Activated T-helper 17 cell treated with anti-CD3 and anti-CD28 coated beads, Interleukin-2, amount 50 U/mL, for 72 hours (primary cell): ENCODE results near the gene TMEM138. TPM values are rescaled to one million over a fixed set of nuclear protein-coding genes. Genes with fewer than 3 reads are reported as not detected.

Experiments
- total RNA-seq, 2 donors: library from RNA; stranded (reverse); gene quantifications; one replicate each; pipeline ENCODE4 v1.2.3, GENCODE V29; 2022

Gene TMEM138
- total RNA-seq, 2 donors from 2014 or later: 30.6 to 47.9 TPM

Other genes with a start within 250 kb of the TMEM138 start
- gene VPS37C, start 200.9 kb upstream of the TMEM138 start, total RNA-seq: 10 to 100 TPM in 1 of 2 donors, 1 to 10 TPM in 1; 9.7 to 14.5 TPM
- not detected for gene PGA3, start 158.9 kb upstream of the TMEM138 start, total RNA-seq
- not detected for gene PGA4, start 140.0 kb upstream of the TMEM138 start, total RNA-seq
- not detected for gene PGA5, start 121.2 kb upstream of the TMEM138 start, total RNA-seq
- gene VWCE, start 67.1 kb upstream of the TMEM138 start, total RNA-seq: 10 to 100 TPM in 1 of 2 donors, 1 to 10 TPM in 1; 8.6 to 11.1 TPM
- 100 to 1,000 TPM; 211 to 344 TPM for gene DDB1, start 29.3 kb upstream of the TMEM138 start, total RNA-seq
- 10 to 100 TPM; 32.6 to 32.9 TPM for gene TKFC, start 29.1 kb upstream of the TMEM138 start, total RNA-seq
- gene CYB561A3, start 492 bp upstream of the TMEM138 start, total RNA-seq: 10 to 100 TPM; 46.5 to 62.3 TPM
- 10 to 100 TPM; 12.1 to 12.8 TPM for gene TMEM216, start 30.2 kb downstream of the TMEM138 start, total RNA-seq
- gene CPSF7, start 67.6 kb downstream of the TMEM138 start, total RNA-seq: 100 to 1,000 TPM in 1 of 2 donors, 10 to 100 TPM in 1; 98.1 to 114 TPM
- 10 to 100 TPM; 36.9 to 45.5 TPM for gene SDHAF2, start 67.8 kb downstream of the TMEM138 start, total RNA-seq
- not detected for gene LRRC10B, start 146.4 kb downstream of the TMEM138 start, total RNA-seq
- under 1 TPM in 1 of 2 donors, not detected in 1; 0.19 TPM for gene SYT7, start 218.7 kb downstream of the TMEM138 start, total RNA-seq